GM12878 (cell line): ENCODE data around the gene SNED1.

Experiments used
- ASH2L ChIP-seq: fragments of 300-600, 200-600 bp; sonication (generic); IDR thresholded peaks from 2 replicates; pipeline ENCODE4 v1.6.1; 2017; ENCODE audit warnings: low read depth, mild to moderate bottlenecking, borderline replicate concordance
- ATF2 ChIP-seq: IDR thresholded peaks from 2 replicates; pipeline ENCODE4 v1.6.1; 2012; ENCODE audit warnings: low read length, inconsistent platforms
- CTCF ChIP-seq, 3 experiments: IDR thresholded peaks in 2 of 3; conservative IDR thresholded peaks in 1 of 3; 2 replicates each; pipeline ENCODE4 v1.5.1; 2011; ENCODE audit warnings: low read depth in 3 of 3, low read length in 3 of 3, mild to moderate bottlenecking in 3 of 3, control low read depth in 2 of 3, moderate library complexity in 2 of 3, inconsistent platforms in 1 of 3, mixed read lengths in 1 of 3; ENCODE audit not compliant: control insufficient read depth in 2 of 3, insufficient read depth in 1 of 3; ENCODE audit errors: extremely low read depth in 1 of 3
- ESRRA ChIP-seq: IDR thresholded peaks from 2 replicates; pipeline ENCODE4 v1.6.1; 2012; ENCODE audit warnings: mild to moderate bottlenecking, low read length, improper control_type of control experiment
- HDAC2 ChIP-seq: fragments of 200-600 bp; sonication (generic); IDR thresholded peaks from 2 replicates; pipeline ENCODE4 v1.6.1; 2017
- JUNB ChIP-seq: IDR thresholded peaks from 2 replicates; pipeline ENCODE4 v1.6.1; 2016; ENCODE audit warnings: antibody characterized with exemption, mild to moderate bottlenecking
- MAX ChIP-seq: IDR thresholded peaks from 2 replicates; pipeline ENCODE4 v1.6.1; 2012; ENCODE audit warnings: low read depth, low read length, improper control_type of control experiment
- RCOR1 ChIP-seq: conservative IDR thresholded peaks from 2 replicates; pipeline ENCODE4 v1.6.1; 2012; ENCODE audit warnings: low read depth, low read length, improper control_type of control experiment
- SREBF2 ChIP-seq: IDR thresholded peaks from 2 replicates; pipeline ENCODE4 v1.6.1; 2012; ENCODE audit warnings: mild to moderate bottlenecking, low read length
- ZBTB11 ChIP-seq: fragments of 450-650 bp; formaldehyde crosslinking; IDR thresholded peaks from 2 replicates; pipeline ENCODE4 v1.5.0; 2022; ENCODE audit warnings: mild to moderate bottlenecking, missing genetic modification characterization

- no peak for TF ChIP-seq RCOR1
- TF ChIP-seq JUNB, result no peak
- TF ChIP-seq SREBF2, result no peak
- TF ChIP-seq MAX, result no peak
- no peak for TF ChIP-seq ASH2L
- TF ChIP-seq CTCF (IDR thresholded peaks at IDR 0.05 in 2 of 3, conservative IDR thresholded peaks at IDR 0.05 in 1 of 3; ENCODE audit: control insufficient read depth in 2 of 3, extremely low read depth in 1 of 3, insufficient read depth in 1 of 3, low read depth in 3 of 3, low read length in 3 of 3), result no peak
- TF ChIP-seq ESRRA, result no peak
- TF ChIP-seq ZBTB11 (CRISPR knock-in tag), result no peak
- no peak for TF ChIP-seq ATF2
- TF ChIP-seq HDAC2, result no peak
These were observed 10.3 kb downstream of the SNED1 start for GRCh38 chr2:241008711-241009121.
